Kidney capillary endothelial cell (primary cell): Measurements from ENCODE around the gene TGM5.
A peak's percentile ranks its signal among the peaks of the same experiment; 100 is the strongest.
"Not testable (repeated sequence)": the region's sequence is repeated elsewhere in the genome, so short reads cannot be mapped to it uniquely, and the experiment has no call there.

Source experiments
- DNase-seq: peaks from one replicate; pipeline ENCODE4 v3.0.0-alpha.2; 2018; ENCODE audit warnings: low spot score

Gene TGM5

DNA sequence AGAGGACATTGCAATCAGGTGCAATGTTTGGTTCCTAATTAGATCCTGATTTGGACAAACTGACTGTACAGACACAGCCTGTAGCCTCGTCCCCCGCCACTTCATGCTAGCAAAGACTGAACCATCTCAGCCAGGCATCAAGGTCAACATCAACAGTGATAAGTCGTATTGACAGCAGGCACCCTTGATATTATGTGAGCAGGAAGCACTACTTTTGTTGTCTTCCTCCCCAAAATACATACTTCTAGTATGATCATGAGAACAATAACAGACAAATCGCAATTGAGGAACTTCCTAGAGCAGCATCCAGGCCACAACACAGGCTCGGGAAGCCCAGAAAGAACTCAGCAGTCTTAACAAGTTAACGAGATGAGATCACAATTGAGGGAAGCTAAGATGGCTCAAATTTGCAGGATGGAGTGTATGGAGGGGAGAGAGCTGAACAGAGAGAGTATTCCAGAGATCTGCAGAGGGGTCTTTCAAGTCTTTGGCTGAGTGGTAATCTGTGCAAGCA, 20.4 kb downstream of the TGM5 start:
- no peak for DNase-seq

DNA sequence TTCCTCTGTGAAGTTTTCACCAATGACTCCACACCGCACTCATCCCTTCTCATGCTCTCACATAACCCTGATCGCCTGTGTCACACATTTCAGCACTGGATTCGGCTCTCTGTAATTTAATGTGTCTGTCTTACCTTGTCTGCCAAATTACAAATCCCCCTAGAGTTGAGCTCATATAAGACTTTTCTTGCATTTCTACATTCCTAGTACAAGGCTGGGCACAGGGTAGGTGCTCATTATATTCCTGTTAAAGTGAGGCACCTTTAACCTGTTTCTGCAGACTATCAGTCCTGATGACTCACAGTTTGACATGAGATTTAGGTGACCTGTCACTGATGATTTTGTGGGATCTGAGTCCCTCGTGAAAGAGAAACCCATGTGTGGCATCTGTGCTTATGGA, 22.6 kb downstream of the TGM5 start:
- no peak for DNase-seq

DNA sequence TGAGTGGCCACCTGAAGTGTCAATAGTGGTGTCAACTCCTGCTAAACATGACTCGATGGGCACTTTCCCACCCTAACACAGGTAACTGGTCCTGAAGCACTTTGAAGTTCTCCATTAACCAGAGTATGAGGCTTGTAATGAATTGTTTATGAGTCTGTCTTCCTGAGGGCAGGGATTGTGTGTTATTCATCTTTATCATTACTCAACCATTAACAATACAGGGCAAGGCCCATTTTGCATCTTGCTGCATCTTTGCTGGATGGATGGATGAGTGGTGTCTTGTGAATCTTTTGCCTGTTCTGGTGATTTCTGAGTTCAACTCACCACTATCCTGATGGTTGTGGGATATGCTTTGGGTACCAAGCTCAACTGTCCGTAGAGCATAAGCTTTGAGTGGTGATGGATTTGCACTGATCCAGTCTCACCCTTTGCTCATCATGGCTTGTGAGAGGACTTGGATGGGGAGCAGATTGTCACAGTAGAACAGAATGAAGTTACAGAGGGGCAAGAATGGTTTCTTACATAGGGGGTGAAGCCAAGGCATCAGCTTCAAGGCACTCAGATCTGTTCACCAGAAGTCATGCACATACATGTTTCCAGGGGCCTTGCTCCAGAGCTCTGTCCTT, 23.6 kb downstream of the TGM5 start:
- no peak for DNase-seq

DNA sequence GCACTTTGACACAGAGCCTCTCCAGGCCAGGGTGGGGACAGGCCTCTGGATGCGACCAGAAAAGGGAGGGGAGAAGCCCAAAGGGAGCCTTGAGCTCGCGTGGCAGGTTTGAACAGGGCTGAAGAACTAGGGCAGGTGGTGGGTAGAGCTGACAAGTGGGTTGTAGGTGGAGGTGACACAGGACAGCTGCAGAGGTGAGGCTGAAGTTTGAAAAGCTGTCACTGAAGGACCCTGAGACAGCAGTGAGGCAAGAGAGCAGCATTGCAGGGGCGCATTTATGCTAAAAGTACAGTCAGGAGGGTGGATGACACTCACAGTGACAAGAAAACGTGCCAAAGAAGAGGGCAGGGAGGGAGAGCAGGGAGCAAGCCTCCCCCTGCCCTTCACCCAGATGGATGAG, 24.1 kb downstream of the TGM5 start:
- no peak for DNase-seq

DNA sequence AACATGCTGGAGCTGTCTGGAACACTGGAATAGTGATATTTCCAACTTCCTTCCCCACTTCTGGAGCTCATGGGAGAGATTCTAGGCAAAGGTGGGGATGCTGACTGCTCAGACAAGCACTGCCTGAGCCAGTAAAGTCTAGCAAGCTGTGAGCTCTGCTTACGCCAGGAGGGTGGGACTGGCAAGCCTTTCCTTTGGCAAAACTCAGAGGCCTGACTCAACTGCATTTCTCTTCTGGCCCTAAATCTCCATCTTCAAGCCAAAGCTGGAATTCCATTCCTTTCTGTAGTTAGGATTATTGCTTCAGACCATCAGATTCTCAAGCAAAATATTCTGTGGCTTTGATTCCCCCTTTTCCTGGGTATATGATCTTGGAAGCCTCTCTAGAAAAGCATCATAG, 25.6 kb downstream of the TGM5 start:
- DNase-seq, result no peak

DNA sequence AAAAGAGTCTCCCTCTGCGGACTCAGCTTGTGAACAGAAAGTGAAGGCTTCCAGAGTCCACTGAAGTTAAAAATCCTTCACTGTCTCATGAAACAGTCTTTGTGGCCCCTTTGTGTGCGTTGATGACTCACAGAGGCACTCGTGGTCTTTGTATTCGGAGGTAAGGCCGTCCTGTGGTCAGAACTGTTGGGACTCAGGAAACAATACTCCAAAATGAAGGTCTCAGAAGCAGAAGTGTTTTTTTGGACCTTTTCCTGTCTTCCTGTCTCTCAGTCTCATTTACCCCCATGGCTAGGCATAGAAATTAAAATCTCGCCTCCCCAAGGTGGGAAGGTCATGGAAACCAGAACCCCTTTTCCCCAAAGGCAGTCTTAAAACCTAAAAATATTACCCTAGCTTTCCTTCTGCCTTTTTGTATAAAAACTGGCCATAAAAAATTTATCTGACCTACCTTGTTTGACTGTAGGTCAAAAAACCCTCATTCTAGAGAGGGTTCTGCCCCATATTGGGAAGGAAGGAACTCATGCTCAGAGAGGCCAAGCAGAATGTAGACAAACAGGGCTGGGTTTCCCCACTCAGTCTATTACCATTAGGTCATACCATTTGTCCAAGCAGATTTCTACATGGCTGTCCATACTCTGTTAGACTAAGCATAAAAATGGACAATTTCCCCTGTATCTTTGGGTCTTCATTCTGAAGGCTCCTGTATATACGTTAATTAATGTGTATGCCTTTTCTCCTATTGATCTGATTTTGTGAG, 26.8 kb downstream of the TGM5 start:
- no peak for DNase-seq

DNA sequence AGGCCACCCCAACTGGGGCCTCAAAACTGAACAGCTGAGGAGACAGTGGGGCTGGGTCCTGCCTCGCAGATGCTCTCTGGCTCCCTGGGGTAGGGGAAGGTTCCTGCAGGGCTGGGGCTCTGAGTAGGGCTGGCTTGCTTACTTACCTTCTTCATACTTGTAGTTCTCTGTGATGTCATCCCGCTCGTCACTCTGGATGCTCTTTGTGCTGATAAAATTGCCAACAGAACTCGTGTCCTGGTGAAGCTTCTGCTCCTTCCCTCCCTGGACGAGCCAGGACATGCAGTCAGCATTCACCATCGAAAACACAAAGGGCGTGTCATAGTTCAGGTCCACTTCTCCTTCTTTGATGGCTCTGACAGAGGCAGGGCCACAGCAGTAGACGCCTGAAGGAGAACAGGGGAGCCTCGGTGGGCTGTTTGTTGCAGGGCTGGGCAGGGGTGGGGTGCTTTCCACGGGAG, 28.0 kb downstream of the TGM5 start:
- no peak for DNase-seq

DNA sequence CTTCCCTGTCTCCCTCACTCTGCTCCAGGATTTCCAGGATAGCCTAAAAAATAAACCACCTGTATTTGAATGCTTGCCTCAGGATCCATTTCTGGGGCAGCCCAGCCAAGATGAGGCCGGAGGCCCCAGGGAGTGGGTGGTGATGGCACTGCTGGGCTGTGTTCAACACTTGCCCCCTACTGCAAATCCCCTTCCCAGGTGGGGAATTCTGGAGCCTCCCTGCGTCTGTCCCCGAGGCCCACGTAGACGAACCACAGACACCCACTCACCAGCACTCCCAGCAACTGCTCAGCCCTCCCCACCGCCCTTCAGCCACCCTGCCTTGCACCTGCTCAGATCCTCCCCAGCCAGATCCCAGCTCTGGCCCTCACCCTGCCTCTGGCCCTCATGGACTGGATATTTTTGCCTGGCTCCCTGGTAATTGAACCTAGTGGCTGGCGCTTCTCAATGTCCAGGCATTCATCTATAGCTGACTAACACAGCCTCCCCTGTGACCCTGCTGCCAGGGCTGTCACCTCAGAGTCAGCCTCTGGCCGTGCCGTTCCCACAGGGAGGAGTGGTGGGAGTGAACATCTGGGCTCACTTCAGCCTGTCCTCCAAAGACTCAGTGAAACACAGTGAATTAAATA, 28.8 kb downstream of the TGM5 start:
- no peak for DNase-seq

DNA sequence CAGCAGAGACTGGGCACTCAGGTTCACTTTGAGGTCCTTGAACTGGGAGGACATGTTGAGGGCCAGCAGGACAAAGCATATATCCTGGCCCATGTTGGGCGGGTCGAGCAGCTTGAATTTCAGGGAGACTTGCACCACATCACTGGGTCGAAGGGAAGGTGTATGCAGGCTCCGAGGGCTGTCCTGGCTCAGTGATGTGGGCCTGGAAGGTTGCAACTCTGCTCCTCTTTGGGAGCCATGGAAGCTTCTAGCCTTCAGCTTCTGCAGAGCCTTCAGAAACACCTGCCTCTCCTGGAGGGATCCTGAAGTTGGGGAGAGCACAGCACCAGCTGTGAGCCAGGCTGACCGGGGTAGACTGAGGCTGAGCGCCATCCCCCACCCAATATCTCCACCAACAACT, 31.2 kb downstream of the TGM5 start:
- DNase-seq, result no peak

DNA sequence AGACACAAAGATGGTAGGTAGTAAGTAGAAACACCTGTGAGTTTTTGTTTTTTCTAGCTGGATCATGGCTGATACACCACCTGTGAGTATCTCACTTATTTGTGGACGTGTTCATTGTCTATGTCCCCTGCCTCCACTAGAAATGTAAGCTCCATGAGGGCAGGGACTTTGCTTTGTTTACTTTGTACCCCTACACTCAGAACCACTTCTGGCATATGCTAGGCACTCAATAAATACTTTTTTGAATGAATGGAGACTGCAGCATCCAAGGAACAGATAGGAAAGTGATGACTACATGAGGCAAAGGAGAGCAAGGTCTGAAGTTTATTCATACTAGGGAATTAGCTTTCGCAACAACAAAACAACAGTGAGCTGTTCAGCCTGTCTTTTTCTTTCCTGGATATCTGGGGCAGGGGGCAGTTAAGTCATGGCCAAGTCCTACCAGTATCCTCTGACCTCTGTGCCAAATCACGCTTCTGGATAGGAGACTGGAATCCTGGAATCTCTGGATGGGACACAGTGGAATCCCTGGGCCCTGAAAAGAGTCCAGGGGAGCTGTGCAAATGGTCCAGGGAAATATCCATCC, 34.3 kb downstream of the TGM5 start:
- DNase-seq, result no peak

DNA sequence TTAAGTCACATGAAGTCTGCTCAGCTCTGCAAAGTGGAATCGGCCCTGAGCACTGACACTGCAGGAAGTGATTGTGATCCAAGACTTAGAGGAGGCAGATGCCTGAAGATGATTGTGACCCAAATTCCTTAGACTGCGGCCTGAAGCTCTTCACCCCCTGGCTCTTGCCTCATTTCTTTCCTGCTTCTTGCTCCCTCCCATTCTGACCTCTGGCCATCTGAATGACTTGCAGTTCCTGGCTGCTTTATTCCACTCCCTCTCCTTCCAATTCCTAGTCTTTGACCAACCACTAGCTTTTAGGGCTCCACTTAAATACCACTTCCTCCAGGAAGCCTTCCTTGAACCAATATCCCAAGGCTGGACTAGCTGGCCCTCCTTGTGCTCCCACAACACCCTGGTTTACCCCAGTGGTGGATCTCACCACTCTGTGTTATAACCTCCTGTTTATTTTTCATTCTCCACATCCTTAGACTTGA, 36.0 kb downstream of the TGM5 start:
- DNase-seq, result no peak

DNA sequence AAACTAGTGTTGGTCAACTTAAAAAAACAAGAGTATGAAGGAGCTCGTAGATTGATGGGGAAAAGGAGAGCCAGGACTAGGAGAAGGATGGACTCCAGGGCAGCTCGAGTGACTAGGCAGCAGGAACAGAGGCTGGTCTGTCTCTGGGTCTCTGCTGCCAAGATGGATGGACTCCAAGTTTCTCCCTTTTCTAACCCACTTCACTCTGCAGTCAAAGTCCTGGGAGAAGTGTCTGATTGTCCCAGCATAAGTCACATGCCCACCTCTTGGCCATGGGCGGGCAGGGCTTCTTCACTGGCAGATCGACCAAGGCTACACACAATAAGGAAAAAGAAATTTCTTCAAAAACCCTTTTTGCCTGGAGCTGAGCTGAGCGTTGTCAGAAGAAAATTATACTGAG, 36.8 kb downstream of the TGM5 start:
- no peak for DNase-seq

DNA sequence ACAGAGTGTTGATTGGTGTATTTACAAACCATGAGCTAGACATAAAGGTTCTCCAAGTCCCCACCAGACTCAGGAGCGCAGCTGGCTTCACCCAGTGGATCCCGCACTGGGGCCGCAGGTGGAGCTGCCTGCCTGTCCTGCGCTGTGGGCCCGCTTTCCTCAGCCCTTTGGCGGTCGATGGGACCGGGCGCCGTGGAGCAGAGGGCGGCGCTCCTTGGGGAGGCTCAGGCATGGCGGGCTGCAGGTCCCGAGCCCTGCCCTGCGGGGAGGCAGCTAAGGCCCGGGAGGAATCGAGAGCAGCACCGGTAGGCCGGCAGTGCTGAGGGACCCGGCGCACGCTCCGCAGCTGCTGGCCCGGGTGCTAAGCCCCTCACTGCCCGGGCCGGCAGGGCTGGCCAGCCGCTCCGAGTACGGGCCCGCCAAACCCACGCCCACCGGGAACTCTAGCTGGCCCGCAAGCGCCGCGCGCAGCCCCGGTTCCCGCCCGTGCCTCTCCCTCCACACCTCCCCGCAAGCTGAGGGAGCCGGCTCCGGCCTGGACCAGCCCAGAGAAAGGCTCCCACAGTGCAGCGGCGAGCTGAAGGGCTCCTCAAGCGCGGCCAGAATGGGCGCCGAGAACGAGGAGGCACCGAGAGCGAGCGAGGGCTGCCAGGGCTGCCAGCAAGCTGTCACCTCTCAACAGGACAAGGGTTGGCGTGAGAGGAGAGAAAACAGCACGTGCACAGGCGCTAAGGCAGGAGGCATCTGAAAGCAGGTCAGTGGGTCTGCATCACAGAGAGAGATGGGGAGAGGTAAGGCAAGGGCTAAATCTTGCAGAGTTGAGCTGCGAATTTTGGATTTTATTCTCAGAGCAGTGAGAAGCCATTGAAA, 40.1 kb downstream of the TGM5 start:
- no peak for DNase-seq

DNA sequence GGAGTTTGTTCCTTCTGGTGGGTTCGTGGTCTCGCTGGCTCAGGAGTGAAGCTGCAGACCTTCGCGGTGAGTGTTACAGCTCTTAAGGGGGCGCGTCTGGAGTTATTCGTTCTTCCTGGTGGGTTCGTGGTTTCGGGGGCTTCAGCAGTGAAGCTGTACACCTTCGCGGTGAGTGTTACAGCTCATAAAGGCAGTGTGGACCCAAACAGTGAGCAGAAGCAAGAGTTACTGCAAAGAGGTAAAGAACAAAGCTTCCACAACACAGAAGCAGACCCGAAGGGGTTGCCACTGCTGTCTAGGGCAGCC, 40.8 kb downstream of the TGM5 start:
- DNase-seq, result not testable (repeated sequence)

DNA sequence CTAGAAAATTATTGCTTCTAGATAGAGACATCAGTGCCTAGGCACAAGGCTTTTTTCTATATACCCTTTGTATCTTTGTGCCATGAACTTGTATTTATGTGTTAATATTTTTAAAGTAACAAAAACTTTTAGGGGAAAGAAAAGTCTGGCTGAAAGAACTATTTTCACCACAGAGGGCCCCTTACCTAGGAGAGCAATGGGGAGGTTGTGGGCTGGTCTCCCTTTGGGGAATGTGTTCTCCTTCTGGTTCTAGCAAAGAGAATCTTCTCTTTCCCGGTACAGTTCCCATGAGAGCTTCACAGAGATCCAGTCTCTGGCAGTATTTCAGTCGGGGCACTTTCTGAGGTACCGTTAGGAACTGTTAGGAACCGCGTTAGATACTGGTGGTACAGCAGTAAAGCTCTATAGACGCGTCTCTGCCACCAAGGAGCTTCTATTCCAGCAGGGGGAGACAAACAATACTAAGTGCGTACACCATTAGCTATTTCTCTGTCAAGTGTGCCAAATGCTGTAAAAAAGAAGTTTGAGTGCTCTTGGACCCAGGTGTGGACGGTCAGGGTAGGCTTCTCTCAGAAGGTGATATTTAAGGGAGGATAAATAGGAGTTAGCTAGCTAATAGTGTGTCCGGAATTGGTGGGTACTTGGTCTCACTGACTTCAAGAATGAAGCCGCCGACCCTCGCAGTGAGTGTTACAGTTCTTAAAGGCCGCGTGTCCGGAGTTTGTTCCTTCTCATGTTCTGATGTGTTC, 41.4 kb downstream of the TGM5 start:
- DNase-seq, result peak; percentile 51

DNA sequence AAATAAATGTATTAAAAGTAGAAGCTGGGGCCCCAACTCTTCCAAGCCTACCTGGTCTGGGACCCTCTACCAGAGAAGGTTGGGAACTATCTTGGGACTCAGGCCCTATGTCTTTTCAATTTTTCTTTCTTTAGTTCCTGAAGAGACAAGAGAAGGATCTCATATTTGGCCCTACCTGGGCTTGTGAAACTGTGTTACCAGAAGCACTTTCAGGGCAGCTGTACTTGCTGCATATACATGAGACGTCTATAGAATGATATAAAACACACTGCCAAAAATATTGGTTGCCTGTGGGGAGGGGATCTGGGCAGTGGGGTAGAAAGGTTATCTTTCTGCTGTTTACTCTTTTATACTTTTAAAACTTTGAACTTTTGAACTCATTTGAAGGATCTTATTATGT, 45.3 kb downstream of the TGM5 start:
- DNase-seq, result no peak

DNA sequence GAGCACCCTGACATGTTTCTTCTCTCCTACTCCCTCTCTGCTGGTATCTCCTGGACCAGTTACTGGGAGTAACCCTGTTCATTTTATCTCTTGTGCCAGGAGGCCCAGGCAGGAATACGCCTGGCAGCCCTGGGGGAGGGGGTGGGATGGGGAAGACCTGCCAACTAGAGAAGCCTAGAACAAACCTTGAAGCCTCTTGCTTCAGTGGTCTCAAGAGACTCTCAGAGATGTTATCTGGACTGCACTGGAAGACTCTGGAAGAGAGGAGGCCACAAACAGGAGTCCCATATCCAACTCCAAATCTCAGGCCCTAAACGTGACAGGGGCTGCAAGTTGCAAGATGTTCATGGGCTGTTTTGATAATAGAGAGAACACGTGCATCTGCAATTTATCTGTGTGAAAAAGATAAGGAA, 45.7 kb downstream of the TGM5 start, which contains the start of gene EPB42:
EPB42 (minus strand) TSS at position 28 of the 413 bp plus-strand sequence. CDS start 193 bp downstream, outside the sequence.
- no peak for DNase-seq

DNA sequence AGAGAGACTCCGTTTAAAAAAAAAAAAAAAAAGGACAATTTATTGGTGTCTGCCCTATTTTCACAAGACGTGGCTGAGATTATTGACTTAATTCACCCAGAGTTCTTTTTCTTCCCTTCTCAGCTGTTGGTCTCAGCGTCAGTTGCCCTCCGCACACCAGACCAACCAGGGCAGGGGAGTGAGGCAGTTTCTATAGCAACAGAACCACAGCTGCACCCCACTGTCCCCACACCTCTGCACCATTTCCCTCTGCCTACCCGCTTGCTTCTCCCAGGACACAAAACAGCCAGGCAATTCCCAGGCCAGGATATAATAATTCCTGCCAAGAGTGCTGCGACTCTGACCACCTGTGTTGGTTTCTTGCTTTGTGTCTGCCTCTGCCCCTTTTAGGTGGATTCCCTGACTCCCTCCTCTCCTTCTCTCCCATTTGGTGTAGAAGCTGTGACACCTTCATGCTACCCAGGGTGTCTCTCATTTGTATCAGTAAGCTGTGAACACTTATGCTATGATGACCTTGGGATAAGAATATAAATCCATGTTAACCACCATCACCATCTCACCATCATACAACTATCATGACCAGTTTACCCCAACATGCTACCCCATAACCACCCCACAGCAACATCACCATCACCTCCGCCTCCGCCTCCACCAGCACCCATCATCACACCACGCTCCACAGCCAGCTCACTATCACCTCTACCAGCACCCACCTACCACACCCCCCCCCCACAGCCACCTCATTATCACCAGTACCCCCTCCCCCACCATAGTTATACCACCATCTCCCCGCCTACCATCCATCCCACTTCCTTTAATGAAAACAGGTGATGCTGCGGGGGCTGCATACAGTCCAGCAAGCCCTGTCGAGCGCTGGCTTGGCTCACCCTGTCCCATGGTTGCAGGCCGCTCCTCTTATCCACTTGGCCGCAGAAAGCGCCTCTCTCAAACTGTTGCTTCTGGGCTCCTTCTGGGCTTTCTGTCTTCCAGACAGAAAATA, 46.5 kb downstream of the TGM5 start:
- DNase-seq, result no peak

DNA sequence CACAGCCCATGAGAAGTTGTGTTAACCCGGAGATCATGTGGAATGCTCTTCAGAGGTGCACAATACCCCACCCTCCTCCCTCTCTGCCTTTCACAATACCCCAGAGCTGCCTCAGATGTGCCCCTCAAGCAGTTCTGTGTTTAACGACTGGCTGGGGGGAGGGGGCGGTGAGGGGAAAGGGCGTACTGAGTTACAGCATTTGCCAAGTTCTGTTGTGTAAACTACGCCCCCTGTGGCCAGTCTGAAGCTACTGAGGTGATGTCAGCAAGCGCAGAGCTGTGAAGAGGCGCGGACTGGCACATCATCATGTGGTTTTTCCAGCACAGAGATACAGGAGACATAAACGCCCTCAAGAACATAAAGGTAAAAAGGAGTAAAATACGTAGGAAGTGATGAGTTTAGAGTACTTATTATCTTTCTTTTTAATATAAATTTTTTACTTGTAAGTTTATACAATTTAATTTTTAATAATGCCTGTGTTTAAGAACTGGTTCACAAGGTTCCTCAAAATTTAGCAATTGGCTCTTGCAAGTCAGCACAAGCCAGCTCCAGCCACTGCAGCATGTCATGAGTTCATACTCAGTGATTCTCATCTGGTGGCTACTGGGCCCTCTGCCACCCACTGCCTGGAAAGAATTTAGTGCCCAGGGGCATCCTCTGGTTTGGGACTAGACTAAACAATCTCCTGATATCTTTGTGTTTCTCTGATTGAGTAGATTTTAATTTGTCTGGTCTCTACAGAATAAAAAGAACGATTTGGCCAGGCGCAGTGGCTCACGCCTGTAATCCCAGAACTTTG, 47.6 kb downstream of the TGM5 start:
- no peak for DNase-seq
